HG02610 (cell line): ENCODE data around the gene GPR132.
"Not testable (repeated sequence)": the region's sequence is repeated elsewhere in the genome, so short reads cannot be mapped to it uniquely, and the experiment has no call there.

Experiments used
- ATAC-seq: cut with Tn5 transposase; IDR thresholded peaks from one replicate; pipeline ENCODE4 v1.9.1; 2021; ENCODE audit warnings: mild to moderate bottlenecking, moderate library complexity; ENCODE audit not compliant: unreplicated experiment

The GPR132 gene

DNA sequence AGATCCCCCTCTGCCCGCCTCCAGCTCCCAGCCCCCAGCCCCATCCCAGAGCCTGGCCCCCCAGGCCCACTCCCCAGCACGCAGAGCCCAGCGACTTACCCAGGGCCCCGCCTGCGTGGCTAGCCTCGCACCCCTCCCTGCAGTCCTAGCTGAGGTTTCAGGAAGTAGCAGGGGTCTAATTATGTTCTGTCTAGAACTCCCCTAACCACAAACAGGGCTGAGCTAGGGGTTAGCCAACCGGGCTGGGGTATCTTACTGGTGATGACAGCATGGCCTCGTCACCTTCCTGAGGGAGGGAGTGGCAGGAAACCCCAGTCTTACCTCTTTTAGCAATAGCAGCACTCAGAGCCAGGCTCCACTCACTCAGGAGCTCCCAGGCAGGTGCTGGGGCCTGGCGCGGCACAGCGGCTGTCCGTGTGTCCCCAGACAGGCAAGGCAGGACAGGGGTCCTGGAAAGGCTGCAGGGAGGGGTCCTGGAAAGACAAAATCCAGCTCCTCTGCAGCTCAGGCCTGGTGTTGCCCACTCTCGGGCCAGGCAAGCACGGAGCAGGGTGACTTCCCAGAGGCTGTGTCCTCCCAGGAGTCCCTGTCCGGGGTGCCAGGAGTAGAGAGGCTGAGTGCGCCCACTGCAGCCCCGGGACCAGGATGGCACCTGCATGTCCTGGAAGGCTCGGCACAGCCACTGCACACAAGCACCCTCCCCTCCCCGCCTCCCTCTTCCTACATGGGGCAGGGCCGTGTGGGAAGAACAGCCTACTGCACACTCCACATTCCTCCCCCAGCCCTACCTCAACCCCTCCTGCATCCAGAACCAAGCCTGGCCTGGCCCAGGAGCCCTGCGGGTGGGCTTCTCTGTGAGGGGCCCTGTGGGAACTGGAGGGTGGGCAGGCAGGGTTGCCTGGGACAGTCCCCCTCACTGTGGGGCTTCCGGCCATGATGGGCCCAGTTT lies at the start of gene GPR132:
Gene GPR132 (minus strand): TSS at position 151 of the 949 bp plus-strand sequence. CDS start 10,010 bp downstream, outside the sequence.
- peak; percentile 50 for ATAC-seq

- ATAC-seq, result not testable (repeated sequence)
Measured at GRCh38 chr14:105109243-105109642, 44.0 kb upstream of the GPR132 start.

GRCh38 chr14:105108516-105108864 lies 43.3 kb upstream of the GPR132 start:
- ATAC-seq, result no peak

DNA sequence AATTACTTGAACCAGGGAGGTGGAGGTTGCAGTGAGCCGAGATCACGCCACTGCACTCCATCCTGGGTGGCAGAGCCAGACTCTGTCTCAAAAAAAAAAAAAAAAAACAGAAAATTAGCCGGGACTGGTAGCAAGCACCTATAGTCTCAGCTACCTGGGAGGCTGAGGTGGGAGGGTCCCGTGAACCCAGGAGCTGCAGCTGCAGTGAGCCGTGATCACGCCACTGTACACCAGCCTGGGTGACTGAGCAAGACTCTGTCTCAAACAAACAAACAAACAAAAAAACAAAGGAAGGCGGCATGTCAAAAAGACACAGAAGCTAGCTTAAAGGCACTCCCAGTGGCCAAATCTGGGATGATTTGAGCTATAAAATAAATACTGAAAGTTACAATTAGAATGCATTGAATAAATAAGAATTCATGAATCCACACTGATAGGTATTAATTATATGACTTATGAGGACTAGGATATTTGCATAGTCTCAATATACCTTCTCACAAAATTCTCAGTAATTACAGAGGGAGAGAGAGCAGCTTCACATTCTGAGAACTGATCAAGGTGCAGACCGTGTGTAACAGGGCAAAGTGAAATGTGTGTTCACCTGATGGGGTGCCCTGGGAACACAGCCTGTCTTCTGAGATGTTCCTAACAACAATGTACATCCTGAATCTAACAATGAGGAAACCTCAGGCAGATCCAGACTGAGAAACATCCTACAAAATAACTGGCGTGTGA lies 42.7 kb upstream of the GPR132 start:
- ATAC-seq, result no peak

DNA sequence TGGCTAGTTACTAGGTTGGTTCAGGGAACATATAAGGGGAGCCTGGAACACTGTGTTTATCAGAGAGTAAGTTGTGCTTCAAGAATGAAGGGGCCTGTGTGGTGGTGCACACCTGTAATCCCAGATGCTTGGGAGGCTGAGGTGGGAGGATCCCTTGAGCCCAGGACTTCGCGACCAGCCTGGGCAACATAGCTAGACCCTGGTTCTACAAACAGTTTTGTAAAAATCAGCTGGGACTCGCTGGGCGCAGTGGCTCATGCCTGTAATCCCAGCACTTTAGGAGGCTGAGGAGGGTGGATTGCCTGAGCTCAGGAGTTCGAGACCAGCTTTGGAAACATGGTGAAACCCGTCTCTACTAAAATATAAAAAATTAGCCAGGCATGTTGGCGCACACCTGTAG lies 42.1 kb upstream of the GPR132 start:
- no peak for ATAC-seq

GRCh38 chr14:105105158-105105557 lies 39.9 kb upstream of the GPR132 start:
- no peak for ATAC-seq

- ATAC-seq, result no peak
Measured at GRCh38 chr14:105102893-105103292, 37.7 kb upstream of the GPR132 start.

DNA sequence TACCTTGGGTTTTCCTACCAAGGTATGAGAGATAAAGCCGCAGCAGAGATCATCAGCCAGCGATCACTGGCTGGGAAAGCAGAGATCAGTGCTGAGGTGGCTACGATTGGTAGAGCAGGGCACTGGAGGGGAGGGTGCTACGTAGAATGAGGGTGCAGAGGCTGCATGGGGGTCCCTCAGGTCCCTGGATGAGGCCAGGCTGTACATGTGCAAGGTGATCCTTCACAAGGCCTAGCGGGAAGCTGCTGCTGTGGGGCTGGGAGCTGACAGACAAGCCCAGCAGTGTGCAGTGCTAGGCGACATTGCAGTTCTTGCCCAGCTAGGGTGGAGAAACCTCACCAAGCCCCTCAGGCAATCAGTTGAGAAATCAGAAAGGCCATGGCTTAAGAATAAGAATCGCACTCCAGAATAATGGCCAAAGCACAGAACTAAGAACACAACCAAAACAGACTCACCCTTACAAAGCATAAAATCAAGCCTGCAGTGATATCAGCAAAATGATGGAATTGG lies 37.2 kb upstream of the GPR132 start:
- no peak for ATAC-seq

DNA sequence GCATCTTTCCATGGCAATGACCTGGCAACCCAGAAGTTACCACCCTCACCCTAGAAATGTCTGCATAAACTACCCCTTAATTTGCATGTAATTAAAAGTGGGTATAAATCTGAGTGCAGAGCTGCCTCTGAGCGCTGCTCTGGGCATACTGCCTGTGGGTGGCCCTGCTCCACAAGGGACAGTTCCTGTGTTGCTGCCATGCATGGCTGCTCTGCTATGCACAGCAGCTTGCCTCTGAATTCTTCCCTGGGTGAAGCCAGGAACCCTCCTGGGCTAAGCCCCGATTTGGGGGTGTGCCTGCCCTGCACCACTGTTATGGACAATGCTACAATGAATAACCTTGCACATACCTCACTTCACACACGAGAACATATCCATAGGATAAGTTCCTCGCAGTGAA lies 35.7 kb upstream of the GPR132 start:
- no peak for ATAC-seq

GRCh38 chr14:105099778-105100177 lies 34.5 kb upstream of the GPR132 start:
- no peak for ATAC-seq

GRCh38 chr14:105098316-105098715 lies 33.1 kb upstream of the GPR132 start:
- ATAC-seq, result no peak

GRCh38 chr14:105097794-105098127 lies 32.5 kb upstream of the GPR132 start:
- no peak for ATAC-seq

DNA sequence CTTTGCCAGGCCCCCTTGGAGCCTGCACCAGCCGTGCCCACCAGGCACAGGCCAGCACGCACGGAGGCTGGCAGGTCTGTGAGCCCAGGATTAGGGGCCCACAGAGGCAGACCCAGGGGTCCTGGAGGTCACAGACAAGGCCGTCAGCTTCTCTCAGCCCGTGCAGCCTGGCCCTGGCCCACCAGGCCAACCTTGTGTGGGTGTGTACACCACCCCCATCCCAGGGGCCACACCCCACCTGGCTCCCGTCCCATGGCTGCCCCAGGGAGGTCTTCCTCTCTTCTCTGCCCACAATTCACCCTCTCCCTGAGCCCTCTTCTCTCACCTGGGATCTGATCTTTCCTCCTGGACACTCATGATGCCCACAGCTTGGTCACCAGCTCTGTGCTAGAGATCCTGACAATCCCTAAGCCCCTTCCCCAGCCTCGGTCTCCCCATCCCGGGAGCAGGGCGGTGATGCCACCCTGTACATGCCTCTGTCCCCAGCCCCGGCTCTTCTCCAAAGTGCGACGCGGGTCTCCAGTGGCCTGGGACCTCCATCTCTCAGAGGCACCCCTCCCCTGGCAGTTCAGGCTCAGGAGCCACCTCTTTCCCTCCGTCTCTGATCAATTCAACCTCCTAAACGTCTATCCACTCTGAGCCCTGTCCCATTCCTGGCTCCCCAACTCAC lies 31.1 kb upstream of the GPR132 start:
- ATAC-seq, result no peak

- no peak for ATAC-seq
Measured at GRCh38 chr14:105095236-105095805, 30.1 kb upstream of the GPR132 start.

DNA sequence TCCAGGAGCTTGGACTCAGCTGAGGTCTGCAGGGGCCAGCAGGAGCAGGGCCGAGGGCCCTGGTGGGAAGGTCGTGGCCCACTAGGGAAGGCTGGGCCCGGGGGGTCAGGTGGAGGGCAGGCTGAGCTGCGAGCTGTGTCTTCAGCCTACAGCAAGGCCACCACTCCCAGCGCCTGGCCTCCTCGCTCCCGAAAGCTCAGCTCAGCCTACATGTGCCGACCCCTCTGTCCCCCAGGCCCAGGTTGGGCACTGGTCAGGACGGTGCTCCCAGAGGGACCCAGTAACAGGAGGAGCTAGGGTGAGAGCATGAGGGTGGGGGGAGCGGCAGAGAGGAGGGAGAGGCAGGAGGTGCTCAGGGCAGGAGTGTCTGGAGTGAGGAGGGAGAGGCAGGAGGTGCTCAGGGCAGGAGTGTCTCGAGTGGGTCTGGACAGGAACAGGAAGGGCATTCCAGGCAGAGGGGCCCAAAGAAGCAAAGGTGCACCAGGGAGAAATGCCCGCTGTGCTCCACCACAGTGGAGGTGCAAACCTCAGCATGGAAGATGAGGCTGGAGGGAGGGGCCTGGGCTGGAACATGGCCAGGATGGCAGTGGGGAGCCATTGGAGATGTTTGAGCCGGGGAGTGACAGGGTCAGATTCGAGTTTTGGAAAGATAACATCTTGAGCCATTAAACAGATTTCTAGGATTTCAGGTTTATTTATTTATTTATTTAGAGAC lies 29.1 kb upstream of the GPR132 start:
- no peak for ATAC-seq

DNA sequence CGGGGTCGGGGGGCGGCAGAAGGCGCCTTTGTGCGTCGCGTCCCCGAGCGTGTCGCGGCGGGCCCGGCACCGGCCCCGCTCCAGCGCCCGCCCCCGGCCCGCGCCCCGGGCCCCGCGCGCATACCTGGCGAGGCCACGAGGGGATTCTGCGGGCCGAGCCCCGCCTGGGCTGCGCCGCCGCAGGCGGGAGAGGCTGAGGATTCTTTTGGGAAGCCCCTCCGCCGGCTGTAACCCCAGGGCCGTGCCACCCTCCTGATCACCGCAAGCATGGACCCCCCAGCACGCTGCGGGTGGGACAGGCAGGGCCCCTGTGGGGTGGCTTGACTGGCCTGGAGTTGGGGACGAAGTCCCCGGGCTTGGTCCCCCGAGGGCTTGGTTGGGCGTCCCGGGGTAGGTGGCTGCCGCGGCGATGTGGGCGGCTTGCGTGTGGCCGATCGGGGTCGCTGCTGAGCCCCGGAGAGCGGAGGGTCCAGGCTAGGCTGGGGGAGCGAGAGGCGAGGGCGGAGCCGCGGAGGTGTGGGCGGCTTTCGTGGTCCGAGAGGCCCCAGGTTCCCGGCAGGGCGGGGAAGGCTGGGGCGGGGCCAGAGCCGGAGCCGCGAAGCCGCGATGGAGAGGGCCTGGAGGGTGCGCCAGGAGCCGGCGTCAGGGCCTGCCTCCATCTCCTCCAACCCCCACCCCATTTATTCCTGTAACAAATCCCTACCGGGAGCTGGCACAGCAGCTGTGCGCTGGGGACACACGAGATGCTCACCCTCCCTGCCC lies 28.4 kb upstream of the GPR132 start:
- ATAC-seq, result peak; percentile 61

- ATAC-seq, result no peak
Measured at GRCh38 chr14:105093038-105093430, 27.8 kb upstream of the GPR132 start.

GRCh38 chr14:105092171-105093037 lies 27.2 kb upstream of the GPR132 start:
- no peak for ATAC-seq
